Loucy (cell line): ENCODE results near the gene SULT4A1.

Source experiments
- H2AFZ ChIP-seq: fragments of 200-600 bp; sonication (generic); 2 replicates; pipeline ENCODE4 v1.6.0; 2016; ENCODE audit warnings: antibody characterized with exemption, mild to moderate bottlenecking, low read length, moderate library complexity
- H3F3A ChIP-seq: fragments of 200-600 bp; 2 replicates; pipeline ENCODE4 v1.6.0; 2016; ENCODE audit warnings: antibody characterized with exemption, low read depth, mild to moderate bottlenecking
- H3K27me3 ChIP-seq: fragments of 200-600 bp; sonication (generic); 2 replicates; pipeline ENCODE4 v1.6.1; 2014; ENCODE audit warnings: low read length, mild to moderate bottlenecking; ENCODE audit not compliant: insufficient read depth, poor library complexity, severe bottlenecking
- H3K36me3 ChIP-seq: fragments of 200-600 bp; sonication (generic); 2 replicates; pipeline ENCODE4 v1.6.1; 2016; ENCODE audit warnings: low read length; ENCODE audit not compliant: insufficient read depth
- H3K4me1 ChIP-seq: fragments of 200-600 bp; sonication (generic); 2 replicates; pipeline ENCODE4 v1.5.1; 2014; ENCODE audit warnings: low read length, mild to moderate bottlenecking; ENCODE audit not compliant: insufficient read depth, poor library complexity, severe bottlenecking
- H3K4me2 ChIP-seq: fragments of 200-600 bp; sonication (generic); 2 replicates; pipeline ENCODE4 v1.6.0; 2014; ENCODE audit warnings: antibody characterized with exemption, low read length, low read depth, mild to moderate bottlenecking; ENCODE audit not compliant: poor library complexity, severe bottlenecking
- H3K4me3 ChIP-seq: fragments of 200-600 bp; sonication (generic); 2 replicates; pipeline ENCODE4 v1.5.1; 2014; ENCODE audit warnings: low read length, mild to moderate bottlenecking, mixed read lengths; ENCODE audit not compliant: poor library complexity, severe bottlenecking
- H3K79me2 ChIP-seq: fragments of 200-600 bp; sonication (generic); 2 replicates; pipeline ENCODE4 v1.6.1; 2014; ENCODE audit warnings: low read length; ENCODE audit not compliant: insufficient read depth
- H3K9ac ChIP-seq: fragments of 200-600 bp; sonication (generic); 2 replicates; pipeline ENCODE4 v1.6.0; 2014; ENCODE audit warnings: mild to moderate bottlenecking, low read depth, low read length, moderate library complexity; ENCODE audit not compliant: poor library complexity, severe bottlenecking
- H3K9me2 ChIP-seq: fragments of 200-600 bp; sonication (generic); replicated peaks from 2 replicates; pipeline ENCODE4 v1.6.1; 2016; ENCODE audit warnings: low read depth, low read length, mixed read lengths
- H3K9me3 ChIP-seq: fragments of 200-600 bp; sonication (generic); 2 replicates; pipeline ENCODE4 v1.6.1; 2014; ENCODE audit warnings: mild to moderate bottlenecking, antibody characterized with exemption, low read length, low read depth; ENCODE audit not compliant: insufficient read depth
- H4K20me1 ChIP-seq: fragments of 200-600 bp; sonication (generic); 2 replicates; pipeline ENCODE4 v1.6.0; 2014; ENCODE audit warnings: antibody characterized with exemption, low read length, mild to moderate bottlenecking; ENCODE audit not compliant: insufficient read depth, poor library complexity, severe bottlenecking
- CTCF ChIP-seq: fragments of 200-600 bp; sonication (generic); conservative IDR thresholded peaks from 2 replicates; pipeline ENCODE4 v1.5.1; 2014; ENCODE audit warnings: mild to moderate bottlenecking, antibody characterized with exemption, low read length
- EZH2phosphoT487 ChIP-seq: fragments of 200-600 bp; IDR thresholded peaks from 2 replicates; pipeline ENCODE4 v1.6.1; 2018; ENCODE audit warnings: antibody characterized with exemption, mild to moderate bottlenecking, moderate library complexity, borderline replicate concordance

SULT4A1 gene

GRCh38 chr22:43845981-43846380 lies 16.3 kb downstream of the SULT4A1 start:
- H3K27me3 ChIP-seq, result no peaks in the 10 kb centered on the region
- TF ChIP-seq CTCF (no peak), EZH2phosphoT487 (no peak)
- H3K4me2 ChIP-seq, result no peak overlapping the region

GRCh38 chr22:43844560-43845545 lies 17.5 kb downstream of the SULT4A1 start:
- H4K20me1 ChIP-seq, result no peaks in the 10 kb centered on the region
- H3K27me3 ChIP-seq, result no peaks in the 10 kb centered on the region
- no peak overlapping the region for H3K4me2 ChIP-seq
- H3K4me1 ChIP-seq, result no peaks in the 10 kb centered on the region
- no peak overlapping the region for H2AFZ ChIP-seq
- H3K9ac ChIP-seq, result no peak overlapping the region
- H3F3A ChIP-seq, result no peaks in the 10 kb centered on the region
- no peaks in the 10 kb centered on the region for H3K9me3 ChIP-seq
- no peaks in the 10 kb centered on the region for H3K36me3 ChIP-seq
- H3K9me2 ChIP-seq, result no peaks in the 10 kb centered on the region
- H3K4me3 ChIP-seq, result no peak overlapping the region
- no peak for TF ChIP-seq CTCF
- no peak for TF ChIP-seq EZH2phosphoT487
- H3K79me2 ChIP-seq, result no peaks in the 10 kb centered on the region

More at GRCh38 chr22:43845981-43846380, 16.3 kb downstream of the SULT4A1 start:
- H3K4me3 ChIP-seq, result no peak overlapping the region
- no peaks in the 10 kb centered on the region for H3F3A ChIP-seq
- H3K79me2 ChIP-seq, result no peaks in the 10 kb centered on the region
- no peaks in the 10 kb centered on the region for H3K36me3 ChIP-seq
- H2AFZ ChIP-seq, result no peak overlapping the region
- no peaks in the 10 kb centered on the region for H3K9me3 ChIP-seq
- H3K9ac ChIP-seq, result no peak overlapping the region
- H3K9me2 ChIP-seq, result no peaks in the 10 kb centered on the region
- H3K4me1 ChIP-seq, result no peaks in the 10 kb centered on the region
- H4K20me1 ChIP-seq, result no peaks in the 10 kb centered on the region

- Histone ChIP-seq H3K79me2 (no peaks in the 10 kb centered on the region), H3K27me3 (no peaks in the 10 kb centered on the region), H3K9me3 (no peaks in the 10 kb centered on the region), H3K4me3 (no peak overlapping the region), H3K4me2 (no peak overlapping the region), H3K9ac (no peak overlapping the region), H2AFZ (no peak overlapping the region), H3F3A (no peaks in the 10 kb centered on the region), H3K4me1 (no peaks in the 10 kb centered on the region), H3K9me2 (no peaks in the 10 kb centered on the region), H4K20me1 (no peaks in the 10 kb centered on the region), H3K36me3 (no peaks in the 10 kb centered on the region)
- no peak for TF ChIP-seq CTCF
- TF ChIP-seq EZH2phosphoT487, result no peak
Measured at GRCh38 chr22:43843783-43844530, 18.4 kb downstream of the SULT4A1 start.
